Endothelial cell of umbilical vein (primary cell): ENCODE results near the gene ZFYVE16.

Experiments
- EZH2 ChIP-seq: IDR thresholded peaks from 2 replicates; pipeline ENCODE4 v1.6.1; 2012; ENCODE audit warnings: borderline replicate concordance, low read depth, mild to moderate bottlenecking, moderate library complexity, low read length, inconsistent platforms; ENCODE audit not compliant: severe bottlenecking
- FOS ChIP-seq: IDR thresholded peaks from 2 replicates; pipeline ENCODE4 v1.6.1; 2011; ENCODE audit warnings: mild to moderate bottlenecking, low read length, moderate library complexity, borderline replicate concordance; ENCODE audit not compliant: insufficient read depth
- GATA2 ChIP-seq: IDR thresholded peaks from 2 replicates; pipeline ENCODE4 v1.7.0; 2011; ENCODE audit warnings: low read depth, mild to moderate bottlenecking, moderate library complexity, mixed read lengths, low read length; ENCODE audit not compliant: insufficient read length, insufficient read depth
- JUN ChIP-seq: IDR thresholded peaks from 2 replicates; pipeline ENCODE4 v1.6.1; 2011; ENCODE audit warnings: borderline replicate concordance, low read depth; ENCODE audit not compliant: insufficient read length, insufficient read depth
- POLR2A ChIP-seq: IDR thresholded peaks from 2 replicates; pipeline ENCODE4 v1.6.1; 2012; ENCODE audit warnings: low read depth, mild to moderate bottlenecking, control low read depth, low read length
- POLR2AphosphoS5 ChIP-seq: IDR thresholded peaks from 2 replicates; pipeline ENCODE4 v1.6.1; 2012; ENCODE audit warnings: low read depth, mild to moderate bottlenecking, control low read depth, low read length, moderate library complexity; ENCODE audit not compliant: insufficient read depth
- TF ChIP-seq, protein P1 (sequence below), 2 donors: IDR thresholded peaks; 1 replicate in 1 of 2; 2 replicates in 1 of 2; pipeline ENCODE4 v1.5.1; 2011; ENCODE audit warnings: low read length in 2 of 2, mild to moderate bottlenecking in 2 of 2, moderate library complexity in 2 of 2, control low read depth in 1 of 2, inconsistent platforms in 1 of 2, low read depth in 1 of 2; ENCODE audit not compliant: insufficient read depth in 1 of 2; ENCODE audit errors: extremely low read depth in 1 of 2

DNA sequence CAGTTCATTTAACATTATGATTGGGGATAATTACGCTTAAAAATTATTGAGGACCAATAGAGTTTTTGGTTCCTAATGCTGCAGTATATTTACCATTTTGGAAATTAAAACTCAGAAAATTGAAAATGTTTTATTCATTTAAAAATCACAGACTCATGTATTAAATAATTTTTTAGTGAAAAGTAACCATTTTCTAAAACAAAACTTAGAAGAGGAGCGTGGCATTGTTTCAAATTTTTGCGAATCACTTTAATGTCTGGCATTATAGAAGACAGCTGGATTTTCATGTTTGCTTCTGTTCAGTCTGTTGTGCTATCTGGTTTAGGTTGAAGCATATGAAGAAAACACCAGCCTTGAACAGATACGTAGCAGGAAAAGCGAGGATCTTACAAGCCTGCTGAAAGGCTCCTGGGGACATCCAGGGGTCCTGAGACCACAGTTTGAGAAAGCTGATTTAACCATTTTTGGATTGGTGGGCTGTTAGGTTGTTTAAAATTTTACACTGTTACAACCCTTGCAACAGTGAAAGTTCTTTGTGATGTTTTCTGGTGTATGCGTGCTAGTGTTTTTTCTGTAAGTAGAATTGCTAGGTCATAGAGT lies 1.6 kb downstream of the ZFYVE16 start:
- TF ChIP-seq EZH2 (no peak), FOS (no peak), GATA2 (no peak), POLR2A (no peak), JUN (no peak), POLR2AphosphoS5 (no peak)
- TF ChIP-seq, protein P1, sequence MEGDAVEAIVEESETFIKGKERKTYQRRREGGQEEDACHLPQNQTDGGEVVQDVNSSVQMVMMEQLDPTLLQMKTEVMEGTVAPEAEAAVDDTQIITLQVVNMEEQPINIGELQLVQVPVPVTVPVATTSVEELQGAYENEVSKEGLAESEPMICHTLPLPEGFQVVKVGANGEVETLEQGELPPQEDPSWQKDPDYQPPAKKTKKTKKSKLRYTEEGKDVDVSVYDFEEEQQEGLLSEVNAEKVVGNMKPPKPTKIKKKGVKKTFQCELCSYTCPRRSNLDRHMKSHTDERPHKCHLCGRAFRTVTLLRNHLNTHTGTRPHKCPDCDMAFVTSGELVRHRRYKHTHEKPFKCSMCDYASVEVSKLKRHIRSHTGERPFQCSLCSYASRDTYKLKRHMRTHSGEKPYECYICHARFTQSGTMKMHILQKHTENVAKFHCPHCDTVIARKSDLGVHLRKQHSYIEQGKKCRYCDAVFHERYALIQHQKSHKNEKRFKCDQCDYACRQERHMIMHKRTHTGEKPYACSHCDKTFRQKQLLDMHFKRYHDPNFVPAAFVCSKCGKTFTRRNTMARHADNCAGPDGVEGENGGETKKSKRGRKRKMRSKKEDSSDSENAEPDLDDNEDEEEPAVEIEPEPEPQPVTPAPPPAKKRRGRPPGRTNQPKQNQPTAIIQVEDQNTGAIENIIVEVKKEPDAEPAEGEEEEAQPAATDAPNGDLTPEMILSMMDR (IDR thresholded peaks at IDR 0.05; ENCODE audit: extremely low read depth in 1 of 2, insufficient read depth in 1 of 2, low read depth in 1 of 2, low read length in 2 of 2): no peak
